GM12878 (cell line): Measurements from ENCODE around the gene IRF2. TPM values are rescaled to one million over a fixed set of nuclear protein-coding genes. Genes with fewer than 3 reads are reported as not detected.

Experiments used
- ATF7 ChIP-seq: fragments of 450-650 bp; IDR thresholded peaks from 2 replicates; pipeline ENCODE4 v1.6.1; 2016; ENCODE audit warnings: low read depth, mild to moderate bottlenecking
- CBX5 ChIP-seq: sonication (generic); IDR thresholded peaks from 2 replicates; pipeline ENCODE4 v1.6.1; 2016; ENCODE audit warnings: low read depth, moderate library complexity, mild to moderate bottlenecking, inconsistent platforms
- CUX1 ChIP-seq: IDR thresholded peaks from 2 replicates; pipeline ENCODE4 v1.6.1; 2012; ENCODE audit warnings: improper control_type of control experiment, low read depth, low read length; ENCODE audit not compliant: insufficient replicate concordance
- DPF2 ChIP-seq: fragments of 450-650 bp; IDR thresholded peaks from 2 replicates; pipeline ENCODE4 v1.6.1; 2017; ENCODE audit warnings: mild to moderate bottlenecking
- ESRRA ChIP-seq: IDR thresholded peaks from 2 replicates; pipeline ENCODE4 v1.6.1; 2012; ENCODE audit warnings: mild to moderate bottlenecking, low read length, improper control_type of control experiment
- MAX ChIP-seq: IDR thresholded peaks from 2 replicates; pipeline ENCODE4 v1.6.1; 2012; ENCODE audit warnings: low read depth, low read length, improper control_type of control experiment
- NFXL1 ChIP-seq: fragments of 450-650 bp; IDR thresholded peaks from 2 replicates; pipeline ENCODE4 v1.6.1; 2017; ENCODE audit warnings: antibody characterized with exemption, mild to moderate bottlenecking, borderline replicate concordance
- NFYA ChIP-seq: IDR thresholded peaks from 2 replicates; pipeline ENCODE4 v1.6.1; 2011; ENCODE audit warnings: low read depth, mild to moderate bottlenecking, low read length, improper control_type of control experiment, borderline replicate concordance
- RELB ChIP-seq: fragments of 450-650 bp; IDR thresholded peaks from 2 replicates; pipeline ENCODE4 v1.6.1; 2017; ENCODE audit warnings: low read depth, mild to moderate bottlenecking, moderate library complexity
- RFX5 ChIP-seq: IDR thresholded peaks from 2 replicates; pipeline ENCODE4 v1.6.1; 2011; ENCODE audit warnings: low read depth, low read length, improper control_type of control experiment
- SUZ12 ChIP-seq: fragments of 200-600 bp; sonication (generic); IDR thresholded peaks from one replicate; pipeline ENCODE4 v1.6.1; 2018; ENCODE audit warnings: antibody characterized with exemption, mild to moderate bottlenecking; ENCODE audit not compliant: unreplicated experiment
- TAF1 ChIP-seq: IDR thresholded peaks from 2 replicates; pipeline ENCODE4 v1.6.1; 2011; ENCODE audit warnings: mild to moderate bottlenecking, low read depth, low read length, borderline replicate concordance
- ZSCAN29 ChIP-seq: fragments of 450-650 bp; IDR thresholded peaks from 2 replicates; pipeline ENCODE4 v1.6.1; 2017; ENCODE audit warnings: mild to moderate bottlenecking, moderate library complexity
- polyA plus RNA-seq, 11 experiments: library from polyadenylated mRNA; depleted of rRNA in 4 of 11; unstranded in 6 of 11; stranded (reverse) in 5 of 11; fragments of >200 nt; fragmentation: Nextera tagmentation in 4 of 11; fragmentation: Illumina TruSeq in 1 of 11; extraction: Ambion mirVana in 4 of 11; extraction: Trizol in 1 of 11; gene quantifications; 1 replicate in 1 of 11; 2 replicates in 10 of 11; pipeline versions ENCODE4 v1.2.1 to v1.2.3, GENCODE V29; 2011 to 2016; ENCODE audit warnings: inconsistent platforms in 2 of 11, missing spikeins in 2 of 11, low read depth in 1 of 11
- total RNA-seq, 4 experiments: library from RNA; depleted of rRNA in 3 of 4; stranded (reverse); fragments of >200 nt in 3 of 4; fragmentation: Illumina TruSeq in 1 of 4; extraction: Trizol in 1 of 4; gene quantifications; 2 replicates each; pipeline versions ENCODE4 v1.2.1 to v1.2.3, GENCODE V29; 2013 to 2021

Gene IRF2
- total and polyA plus RNA-seq, 10 of the 15 experiments (the other 5 are each of a cell fraction or from before 2014, with no cell fraction given), result 45.1 to 99.3 (median 58.9) TPM

- TF ChIP-seq CUX1 (no peak), ESRRA (no peak), ATF7 (no peak), RELB (no peak), RFX5 (no peak), SUZ12 (no peak), CBX5 (no peak), MAX (no peak), DPF2 (no peak), NFYA (no peak), ZSCAN29 (no peak), TAF1 (no peak), NFXL1 (no peak)
Measured at GRCh38 chr4:184450743-184451535, 23.4 kb downstream of the IRF2 start (continued).
